ENCODE results near the gene YLPM1. TPM values are rescaled to one million over a fixed set of nuclear protein-coding genes. Genes with fewer than 3 reads are reported as not detected.

Gene YLPM1
- total RNA-seq, 2 experiments from 2014 or later, result 46.3 to 51.8 TPM

- H3K4me3 Mint-ChIP-seq, result no peak overlapping the region
- no peak for DNase-seq
- H3K27ac Mint-ChIP-seq, result peak overlapping the region; percentile 54
- intact Hi-C loops (cut with micrococcal nuclease), result loop anchor here (2.0 kb wide), 1 partner anchor 31 kb away; the partner anchor contains the start of gene YLPM1
- ChIA-PET CTCF (interaction anchor here (0.6 to 1.6 kb wide), 3 partner anchors 31 to 185 kb away, joined by 3 to 4 read pairs (median 4); no protein-coding TSS in a partner anchor), POLR2A (no interaction called here)
- no peaks in the 10 kb centered on the region for H3K9me3 Mint-ChIP-seq
- H3K36me3 Mint-ChIP-seq, result peaks cover 24% of the 10 kb centered on the region
- no peaks in the 10 kb centered on the region for H3K27me3 Mint-ChIP-seq
- peaks cover 36% of the 10 kb centered on the region for H3K4me1 Mint-ChIP-seq (ENCODE audit: low read depth)
Measured at GRCh38 chr14:74793506-74794155, 30.5 kb downstream of the YLPM1 start.

- H3K27ac Mint-ChIP-seq, result no peak overlapping the region
Measured at GRCh38 chr14:74794947-74795346, 31.8 kb downstream of the YLPM1 start.

GRCh38 chr14:74799765-74800164 lies 36.6 kb downstream of the YLPM1 start:
- no peaks in the 10 kb centered on the region for H3K9me3 Mint-ChIP-seq
- H3K4me3 Mint-ChIP-seq, result no peak overlapping the region
- intact Hi-C loops (cut with micrococcal nuclease), result no loop called here
- no peaks in the 10 kb centered on the region for H3K27me3 Mint-ChIP-seq
- no peak overlapping the region for H3K27ac Mint-ChIP-seq
- CTCF ChIA-PET, result interaction anchor here (1.0 kb wide), 1 partner anchor 61 kb away, joined by 3 read pairs; no protein-coding TSS in a partner anchor
- peaks cover 12% of the 10 kb centered on the region for H3K4me1 Mint-ChIP-seq (ENCODE audit: low read depth)
- POLR2A ChIA-PET, result no interaction called here
- no peak for DNase-seq
- H3K36me3 Mint-ChIP-seq, result peaks cover 36% of the 10 kb centered on the region

More at GRCh38 chr14:74794947-74795346, 31.8 kb downstream of the YLPM1 start:
- ChIA-PET CTCF (no interaction called here), POLR2A (no interaction called here)
- no peak for DNase-seq
- intact Hi-C loops (cut with micrococcal nuclease), result no loop called here
- peaks cover 43% of the 10 kb centered on the region for H3K4me1 Mint-ChIP-seq (ENCODE audit: low read depth)
- no peak overlapping the region for H3K4me3 Mint-ChIP-seq
- no peaks in the 10 kb centered on the region for H3K9me3 Mint-ChIP-seq
- no peaks in the 10 kb centered on the region for H3K27me3 Mint-ChIP-seq
- peaks cover 31% of the 10 kb centered on the region for H3K36me3 Mint-ChIP-seq

- ChIA-PET POLR2A (interaction anchor here (0.8 kb wide), 1 partner anchor 9 kb away, joined by 3 read pairs; no protein-coding TSS in a partner anchor), CTCF (interaction anchor here (1.0 kb wide), 1 partner anchor 60 kb away, joined by 3 read pairs; no protein-coding TSS in a partner anchor)
- intact Hi-C loops (cut with micrococcal nuclease), result no loop called here
- no peak for DNase-seq
- Mint-ChIP-seq H3K27me3 (no peaks in the 10 kb centered on the region), H3K4me3 (no peak overlapping the region), H3K4me1 (ENCODE audit: low read depth) (peaks cover 12% of the 10 kb centered on the region), H3K9me3 (no peaks in the 10 kb centered on the region), H3K36me3 (peaks cover 31% of the 10 kb centered on the region), H3K27ac (no peak overlapping the region)
Measured at GRCh38 chr14:74800780-74801179, 37.7 kb downstream of the YLPM1 start.

GRCh38 chr14:74801396-74801795 lies 38.3 kb downstream of the YLPM1 start:
- ChIA-PET CTCF (interaction anchor here (1.2 kb wide), 1 partner anchor 192 kb away, joined by 3 read pairs; no protein-coding TSS in a partner anchor), POLR2A (interaction anchor here (0.8 kb wide), 1 partner anchor 9 kb away, joined by 3 read pairs; no protein-coding TSS in a partner anchor)
- H3K27ac Mint-ChIP-seq, result no peak overlapping the region
- intact Hi-C loops (cut with micrococcal nuclease), result no loop called here
- no peak for DNase-seq
- no peaks in the 10 kb centered on the region for H3K9me3 Mint-ChIP-seq
- peaks cover 9% of the 10 kb centered on the region for H3K4me1 Mint-ChIP-seq (ENCODE audit: low read depth)
- no peaks in the 10 kb centered on the region for H3K27me3 Mint-ChIP-seq
- H3K36me3 Mint-ChIP-seq, result peaks cover 29% of the 10 kb centered on the region
- no peak overlapping the region for H3K4me3 Mint-ChIP-seq

GRCh38 chr14:74804219-74804825 lies 41.2 kb downstream of the YLPM1 start:
- peak; percentile 38 for DNase-seq
- intact Hi-C loops (cut with micrococcal nuclease), result loop anchor here (1.0 kb wide), 1 partner anchor 195 kb away; no protein-coding TSS in a partner anchor
- POLR2A ChIA-PET, result no interaction called here
- CTCF ChIA-PET, result interaction anchor here (0.7 to 1.6 kb wide), 5 partner anchors 8 to 194 kb away, joined by 3 to 27 read pairs (median 4); partner anchors contain the start of genes LTBP2 and YLPM1
- H3K27me3 Mint-ChIP-seq, result no peaks in the 10 kb centered on the region
- H3K4me3 Mint-ChIP-seq, result no peak overlapping the region
- H3K9me3 Mint-ChIP-seq, result no peaks in the 10 kb centered on the region
- H3K4me1 Mint-ChIP-seq (ENCODE audit: low read depth), result peaks cover 2% of the 10 kb centered on the region
- H3K36me3 Mint-ChIP-seq, result peaks cover 18% of the 10 kb centered on the region
- H3K27ac Mint-ChIP-seq, result no peak overlapping the region

- DNase-seq, result no peak
- ChIA-PET CTCF (no interaction called here), POLR2A (no interaction called here)
- H3K27ac Mint-ChIP-seq, result no peak overlapping the region
- H3K9me3 Mint-ChIP-seq, result no peaks in the 10 kb centered on the region
- H3K4me3 Mint-ChIP-seq, result no peak overlapping the region
- intact Hi-C loops (cut with micrococcal nuclease), result no loop called here
- peaks cover 34% of the 10 kb centered on the region for H3K36me3 Mint-ChIP-seq
- no peaks in the 10 kb centered on the region for H3K4me1 Mint-ChIP-seq (ENCODE audit: low read depth)
- no peaks in the 10 kb centered on the region for H3K27me3 Mint-ChIP-seq
Measured at GRCh38 chr14:74807853-74808545, 44.9 kb downstream of the YLPM1 start.

GRCh38 chr14:74816124-74816523 lies 53.0 kb downstream of the YLPM1 start:
- CTCF ChIA-PET, result interaction anchor here (0.6 to 0.7 kb wide), 2 partner anchors 53 to 693 kb away, joined by 3 read pairs; partner anchors contain the start of gene YLPM1
- POLR2A ChIA-PET, result no interaction called here

GRCh38 chr14:74820288-74820687 lies 57.2 kb downstream of the YLPM1 start:
- Mint-ChIP-seq H3K27me3 (no peaks in the 10 kb centered on the region), H3K27ac (no peak overlapping the region), H3K4me1 (ENCODE audit: low read depth) (peaks cover 5% of the 10 kb centered on the region), H3K9me3 (no peaks in the 10 kb centered on the region), H3K36me3 (peaks cover 44% of the 10 kb centered on the region), H3K4me3 (no peak overlapping the region)
- CTCF ChIA-PET, result no interaction called here
- POLR2A ChIA-PET, result no interaction called here
- DNase-seq, result no peak
- intact Hi-C loops (cut with micrococcal nuclease), result no loop called here

More at GRCh38 chr14:74816124-74816523, 53.0 kb downstream of the YLPM1 start:
- H3K4me1 Mint-ChIP-seq (ENCODE audit: low read depth), result peaks cover 4% of the 10 kb centered on the region
- H3K4me3 Mint-ChIP-seq, result no peak overlapping the region
- H3K9me3 Mint-ChIP-seq, result no peaks in the 10 kb centered on the region
- no peaks in the 10 kb centered on the region for H3K27me3 Mint-ChIP-seq
- H3K36me3 Mint-ChIP-seq, result peaks cover 61% of the 10 kb centered on the region
- intact Hi-C loops (cut with micrococcal nuclease), result no loop called here
- no peak for DNase-seq
- H3K27ac Mint-ChIP-seq, result no peak overlapping the region

GRCh38 chr14:74821267-74821915 lies 58.3 kb downstream of the YLPM1 start:
- Mint-ChIP-seq H3K27me3 (no peaks in the 10 kb centered on the region), H3K4me1 (ENCODE audit: low read depth) (peaks cover 3% of the 10 kb centered on the region), H3K27ac (no peak overlapping the region), H3K9me3 (no peaks in the 10 kb centered on the region), H3K4me3 (no peak overlapping the region), H3K36me3 (peaks cover 34% of the 10 kb centered on the region)
- no peak for DNase-seq
- intact Hi-C loops (cut with micrococcal nuclease), result no loop called here
- CTCF ChIA-PET, result no interaction called here
- POLR2A ChIA-PET, result no interaction called here

GRCh38 chr14:74824997-74825396 lies 61.9 kb downstream of the YLPM1 start:
- Mint-ChIP-seq H3K9me3 (no peaks in the 10 kb centered on the region), H3K4me3 (no peak overlapping the region), H3K27ac (no peak overlapping the region), H3K36me3 (peaks cover 29% of the 10 kb centered on the region), H3K27me3 (no peaks in the 10 kb centered on the region), H3K4me1 (ENCODE audit: low read depth) (peaks cover 3% of the 10 kb centered on the region)
- intact Hi-C loops (cut with micrococcal nuclease), result no loop called here
- ChIA-PET CTCF (no interaction called here), POLR2A (no interaction called here)
- no peak for DNase-seq

GRCh38 chr14:74826574-74826973 lies 63.5 kb downstream of the YLPM1 start:
- ChIA-PET POLR2A (no interaction called here), CTCF (interaction anchor here (0.9 kb wide), 1 partner anchor 35 kb away, joined by 3 read pairs; no protein-coding TSS in a partner anchor)
- peaks cover 23% of the 10 kb centered on the region for H3K36me3 Mint-ChIP-seq
- intact Hi-C loops (cut with micrococcal nuclease), result no loop called here
- no peak overlapping the region for H3K27ac Mint-ChIP-seq
- no peak overlapping the region for H3K4me3 Mint-ChIP-seq
- H3K27me3 Mint-ChIP-seq, result no peaks in the 10 kb centered on the region
- peaks cover 5% of the 10 kb centered on the region for H3K4me1 Mint-ChIP-seq (ENCODE audit: low read depth)
- DNase-seq, result no peak
- H3K9me3 Mint-ChIP-seq, result no peaks in the 10 kb centered on the region

Measured in activated CD4-positive, alpha-beta memory T cell treated with anti-CD3 and anti-CD28 coated beads for 36 hours (primary cell).